SK-N-SH treated with all-trans-retinoic acid at 6 μM for 48 hours (cell line): ENCODE measurements around the gene DHX30.

ENCODE experiments used
- ATAC-seq: fragments of 200-7000 bp; cut with Tn5 transposase; 3 replicates; pipeline ENCODE4 v1.9.1; 2020; ENCODE audit warnings: mild to moderate bottlenecking, moderate library complexity
- ARNTL ChIP-seq: fragments of 450-650 bp; formaldehyde crosslinking; IDR thresholded peaks from 2 replicates; pipeline ENCODE4 v1.5.0; 2020; ENCODE audit warnings: low read depth, mild to moderate bottlenecking, moderate library complexity, borderline replicate concordance
- BACH2 ChIP-seq: fragments of 250-450 bp; sonication (Bioruptor Pico); IDR thresholded peaks from 2 replicates; pipeline ENCODE4 v1.9.0; 2021; ENCODE audit warnings: mild to moderate bottlenecking, borderline replicate concordance
- CREB5 ChIP-seq: fragments of 250-450 bp; sonication (Bioruptor Pico); IDR thresholded peaks from 2 replicates; pipeline ENCODE4 v1.5.1; 2020; ENCODE audit warnings: low read depth, mild to moderate bottlenecking, moderate library complexity
- CSDC2 ChIP-seq: fragments of 250-450 bp; sonication (Bioruptor Pico); IDR thresholded peaks from 2 replicates; pipeline ENCODE4 v1.5.0; 2020; ENCODE audit warnings: mild to moderate bottlenecking, moderate library complexity
- GLIS3 ChIP-seq: fragments of 250-450 bp; sonication (Bioruptor Pico); IDR thresholded peaks from 2 replicates; pipeline ENCODE4 v1.5.0; 2020; ENCODE audit warnings: mild to moderate bottlenecking, moderate library complexity
- ISL1 ChIP-seq: fragments of 250-450 bp; sonication (Bioruptor Pico); IDR thresholded peaks from 2 replicates; pipeline ENCODE4 v2.1.2; 2022; ENCODE audit warnings: mild to moderate bottlenecking, moderate library complexity
- OSR1 ChIP-seq: fragments of 250-450 bp; sonication (Bioruptor Pico); IDR thresholded peaks from 2 replicates; pipeline ENCODE4 v1.8.0; 2022; ENCODE audit warnings: moderate library complexity, mild to moderate bottlenecking, inconsistent platforms
- PATZ1 ChIP-seq: fragments of 250-450 bp; sonication (Bioruptor Pico); IDR thresholded peaks from 2 replicates; pipeline ENCODE4 v1.8.0; 2020; ENCODE audit warnings: mild to moderate bottlenecking, moderate library complexity, borderline replicate concordance
- PPARA ChIP-seq: fragments of 250-450 bp; sonication (Bioruptor Pico); IDR thresholded peaks from 2 replicates; pipeline ENCODE4 v1.5.0; 2020; ENCODE audit warnings: mild to moderate bottlenecking, borderline replicate concordance
- SNAI2 ChIP-seq: fragments of 250-450 bp; sonication (Bioruptor Pico); IDR thresholded peaks from 2 replicates; pipeline ENCODE4 v1.5.0; 2020; ENCODE audit warnings: mild to moderate bottlenecking, moderate library complexity
- TCF4 ChIP-seq: fragments of 250-450 bp; sonication (Bioruptor Pico); IDR thresholded peaks from 2 replicates; pipeline ENCODE4 v1.8.0; 2021; ENCODE audit warnings: mild to moderate bottlenecking, moderate library complexity, borderline replicate concordance
- TSHZ2 ChIP-seq: fragments of 250-450 bp; sonication (Bioruptor Pico); IDR thresholded peaks from 2 replicates; pipeline ENCODE4 v1.5.0; 2020; ENCODE audit warnings: mild to moderate bottlenecking, moderate library complexity
- ZC3H10 ChIP-seq: fragments of 250-450 bp; sonication (Bioruptor Pico); IDR thresholded peaks from 2 replicates; pipeline ENCODE4 v1.5.1; 2021; ENCODE audit warnings: mild to moderate bottlenecking, moderate library complexity
- ZFP3 ChIP-seq: fragments of 250-450 bp; sonication (Bioruptor Pico); IDR thresholded peaks from 2 replicates; pipeline ENCODE4 v1.5.0; 2020; ENCODE audit warnings: mild to moderate bottlenecking, moderate library complexity
- ZFP30 ChIP-seq: fragments of 450-650 bp; formaldehyde crosslinking; IDR thresholded peaks from 2 replicates; pipeline ENCODE4 v1.5.0; 2022; ENCODE audit warnings: mild to moderate bottlenecking, moderate library complexity
- ZNF70 ChIP-seq: fragments of 450-650 bp; formaldehyde crosslinking; IDR thresholded peaks from 2 replicates; pipeline ENCODE4 v1.5.0; 2020; ENCODE audit warnings: mild to moderate bottlenecking, moderate library complexity
- ZNF8 ChIP-seq: fragments of 450-650 bp; formaldehyde crosslinking; IDR thresholded peaks from 2 replicates; pipeline ENCODE4 v1.5.0; 2020; ENCODE audit warnings: mild to moderate bottlenecking, moderate library complexity
- TF ChIP-seq, protein P1 (sequence below): fragments of 250-450 bp; sonication (Bioruptor Pico); IDR thresholded peaks from 2 replicates; pipeline ENCODE4 v1.5.1; 2021; ENCODE audit warnings: mild to moderate bottlenecking, moderate library complexity

The DHX30 gene

DNA sequence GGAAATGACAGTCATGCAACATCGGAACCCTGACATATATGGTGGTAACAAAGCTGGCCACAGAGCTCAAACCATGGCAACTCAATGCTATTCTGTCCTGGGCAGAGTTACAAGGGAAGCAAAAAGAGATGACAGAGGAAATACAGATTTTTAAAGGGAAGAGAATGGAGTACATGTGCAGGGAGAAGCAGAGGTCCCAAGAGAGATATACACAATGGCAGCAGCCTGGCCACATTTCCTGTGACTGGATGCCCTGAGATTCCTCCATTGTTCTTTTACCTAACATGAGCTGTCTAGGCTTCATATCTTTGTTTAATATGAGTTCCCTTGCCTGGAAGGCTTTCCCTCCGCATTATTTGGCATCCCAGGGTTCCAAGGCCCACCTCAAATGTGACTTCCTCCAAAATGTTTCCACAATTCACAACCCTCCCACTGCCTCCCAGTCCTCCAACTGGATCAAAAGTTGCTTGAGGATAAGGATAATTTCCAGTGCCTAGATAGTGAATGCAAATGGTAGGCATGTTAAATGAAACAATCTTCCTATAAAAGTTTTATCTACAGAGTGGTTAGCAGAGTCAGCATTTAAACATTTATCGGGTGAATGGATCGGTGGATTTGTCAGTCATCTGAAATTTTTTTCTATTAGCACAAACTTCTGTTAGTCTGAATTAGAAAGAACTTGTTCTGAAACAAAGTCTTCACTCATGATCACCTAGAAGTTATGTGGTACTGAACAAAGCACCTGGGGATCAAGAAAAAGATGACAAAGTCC lies 86.2 kb downstream of the DHX30 start:
- TF ChIP-seq PATZ1 (no peak), SNAI2 (CRISPR knock-in tag) (no peak), CREB5 (no peak), BACH2 (CRISPR knock-in tag) (no peak), ZC3H10 (CRISPR knock-in tag) (no peak), ZNF8 (CRISPR knock-in tag) (no peak), GLIS3 (no peak), TSHZ2 (CRISPR knock-in tag) (no peak), ARNTL (CRISPR knock-in tag) (no peak), CSDC2 (CRISPR knock-in tag) (no peak), ZFP3 (CRISPR knock-in tag) (no peak), ISL1 (CRISPR knock-in tag) (no peak), OSR1 (CRISPR knock-in tag) (no peak), TCF4 (CRISPR knock-in tag) (no peak), ZFP30 (no peak)
- TF ChIP-seq, protein P1, sequence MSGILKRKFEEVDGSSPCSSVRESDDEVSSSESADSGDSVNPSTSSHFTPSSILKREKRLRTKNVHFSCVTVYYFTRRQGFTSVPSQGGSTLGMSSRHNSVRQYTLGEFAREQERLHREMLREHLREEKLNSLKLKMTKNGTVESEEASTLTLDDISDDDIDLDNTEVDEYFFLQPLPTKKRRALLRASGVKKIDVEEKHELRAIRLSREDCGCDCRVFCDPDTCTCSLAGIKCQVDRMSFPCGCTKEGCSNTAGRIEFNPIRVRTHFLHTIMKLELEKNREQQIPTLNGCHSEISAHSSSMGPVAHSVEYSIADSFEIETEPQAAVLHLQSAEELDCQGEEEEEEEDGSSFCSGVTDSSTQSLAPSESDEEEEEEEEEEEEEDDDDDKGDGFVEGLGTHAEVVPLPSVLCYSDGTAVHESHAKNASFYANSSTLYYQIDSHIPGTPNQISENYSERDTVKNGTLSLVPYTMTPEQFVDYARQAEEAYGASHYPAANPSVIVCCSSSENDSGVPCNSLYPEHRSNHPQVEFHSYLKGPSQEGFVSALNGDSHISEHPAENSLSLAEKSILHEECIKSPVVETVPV (CRISPR knock-in tag): no peak
- no peak for ATAC-seq

DNA sequence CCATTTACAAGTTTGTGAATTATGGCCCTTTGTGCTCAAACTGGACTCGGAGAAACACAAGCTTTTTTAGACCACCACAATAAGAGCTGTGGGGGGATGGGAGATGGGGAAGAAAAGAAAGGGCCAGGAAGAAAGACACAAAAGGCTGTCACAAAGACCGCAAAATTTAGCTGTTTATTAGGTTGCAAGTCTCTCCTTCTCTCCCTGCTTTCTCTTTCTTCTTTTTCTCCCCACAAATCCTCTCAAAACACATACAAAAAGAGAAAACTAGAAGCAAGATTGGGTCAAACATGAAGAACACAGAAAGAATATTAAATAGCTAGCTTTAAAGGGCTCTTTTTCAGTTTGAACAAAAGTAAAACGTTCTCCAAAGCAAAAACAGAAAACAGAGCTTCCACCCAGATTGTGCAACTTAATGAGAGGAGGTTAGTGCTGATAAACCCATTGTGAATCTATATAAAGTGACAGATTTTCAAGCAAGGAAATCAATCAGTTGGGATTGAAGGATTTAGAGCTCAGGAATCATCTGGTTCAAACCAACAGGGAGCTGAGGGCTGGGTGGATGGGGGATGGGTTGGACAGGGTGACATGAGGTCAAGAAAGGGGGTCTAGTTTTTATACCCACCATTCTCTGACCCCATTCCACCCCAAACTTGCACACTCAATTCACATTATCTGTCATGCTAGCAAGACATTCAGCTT lies 87.3 kb downstream of the DHX30 start:
- no peak for ATAC-seq
- TF ChIP-seq ZFP30 (no peak), ZFP3 (CRISPR knock-in tag) (no peak), PPARA (CRISPR knock-in tag) (no peak), OSR1 (CRISPR knock-in tag) (no peak), ZNF70 (CRISPR knock-in tag) (no peak), GLIS3 (no peak), TSHZ2 (CRISPR knock-in tag) (no peak), CSDC2 (CRISPR knock-in tag) (no peak), CREB5 (no peak)
